Glutamatergic neuron (in vitro differentiated cells): ENCODE data around the gene ACBD6. TPM values are rescaled to one million over a fixed set of nuclear protein-coding genes. Genes with fewer than 3 reads are reported as not detected.

Experiments used
- DNase-seq: peaks from one replicate; pipeline ENCODE4 v3.0.0; 2022
- H3K27ac Mint-ChIP-seq: one replicate; pipeline ENCODE4 v1.8.0; 2020; ENCODE audit warnings: mild to moderate bottlenecking, mixed read lengths, inconsistent platforms; ENCODE audit not compliant: unreplicated experiment
- H3K27me3 Mint-ChIP-seq: one replicate; pipeline ENCODE4 v1.8.0; 2020; ENCODE audit warnings: mild to moderate bottlenecking, moderate library complexity, mixed read lengths, inconsistent platforms; ENCODE audit not compliant: unreplicated experiment
- H3K36me3 Mint-ChIP-seq: one replicate; pipeline ENCODE4 v1.8.0; 2020; ENCODE audit warnings: mild to moderate bottlenecking, mixed read lengths, inconsistent platforms; ENCODE audit not compliant: unreplicated experiment
- H3K4me1 Mint-ChIP-seq: one replicate; pipeline ENCODE4 v1.8.0; 2020; ENCODE audit warnings: mild to moderate bottlenecking, low read depth, mixed read lengths, inconsistent platforms; ENCODE audit not compliant: unreplicated experiment
- H3K4me3 Mint-ChIP-seq: one replicate; pipeline ENCODE4 v1.8.0; 2020; ENCODE audit warnings: mild to moderate bottlenecking, mixed read lengths, inconsistent platforms; ENCODE audit not compliant: unreplicated experiment
- H3K9me3 Mint-ChIP-seq: one replicate; pipeline ENCODE4 v1.8.0; 2020; ENCODE audit warnings: mild to moderate bottlenecking, moderate library complexity, mixed read lengths, inconsistent platforms; ENCODE audit not compliant: unreplicated experiment
- total RNA-seq: library from RNA; stranded (reverse); fragmentation: NEBNext Ultra II Directional; extraction: Animal tissue kit (Norgen Biotek cat#: 25700); gene quantifications from one replicate; pipeline ENCODE4 v1.2.1, GENCODE V29; 2021; ENCODE audit not compliant: unreplicated experiment
- TF ChIP-seq, protein P1 (sequence below): fragments of 200-600 bp; sonication (generic); IDR thresholded peaks from one replicate; pipeline ENCODE4 v1.5.0; 2021; ENCODE audit not compliant: partially characterized antibody, unreplicated experiment

Gene ACBD6
- total RNA-seq, 1 donor from 2014 or later = 52.9 TPM

GRCh38 chr1:180253585-180254495 lies 248.5 kb downstream of the ACBD6 start:
- no peak overlapping the region for H3K4me3 Mint-ChIP-seq
- peaks cover 41% of the 10 kb centered on the region for H3K4me1 Mint-ChIP-seq
- H3K9me3 Mint-ChIP-seq = peaks cover 6% of the 10 kb centered on the region
- peaks cover 11% of the 10 kb centered on the region for H3K27me3 Mint-ChIP-seq
- TF ChIP-seq, protein P1, sequence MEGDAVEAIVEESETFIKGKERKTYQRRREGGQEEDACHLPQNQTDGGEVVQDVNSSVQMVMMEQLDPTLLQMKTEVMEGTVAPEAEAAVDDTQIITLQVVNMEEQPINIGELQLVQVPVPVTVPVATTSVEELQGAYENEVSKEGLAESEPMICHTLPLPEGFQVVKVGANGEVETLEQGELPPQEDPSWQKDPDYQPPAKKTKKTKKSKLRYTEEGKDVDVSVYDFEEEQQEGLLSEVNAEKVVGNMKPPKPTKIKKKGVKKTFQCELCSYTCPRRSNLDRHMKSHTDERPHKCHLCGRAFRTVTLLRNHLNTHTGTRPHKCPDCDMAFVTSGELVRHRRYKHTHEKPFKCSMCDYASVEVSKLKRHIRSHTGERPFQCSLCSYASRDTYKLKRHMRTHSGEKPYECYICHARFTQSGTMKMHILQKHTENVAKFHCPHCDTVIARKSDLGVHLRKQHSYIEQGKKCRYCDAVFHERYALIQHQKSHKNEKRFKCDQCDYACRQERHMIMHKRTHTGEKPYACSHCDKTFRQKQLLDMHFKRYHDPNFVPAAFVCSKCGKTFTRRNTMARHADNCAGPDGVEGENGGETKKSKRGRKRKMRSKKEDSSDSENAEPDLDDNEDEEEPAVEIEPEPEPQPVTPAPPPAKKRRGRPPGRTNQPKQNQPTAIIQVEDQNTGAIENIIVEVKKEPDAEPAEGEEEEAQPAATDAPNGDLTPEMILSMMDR = no peak
- no peak overlapping the region for H3K27ac Mint-ChIP-seq
- no peak for DNase-seq
- no peaks in the 10 kb centered on the region for H3K36me3 Mint-ChIP-seq

DNA sequence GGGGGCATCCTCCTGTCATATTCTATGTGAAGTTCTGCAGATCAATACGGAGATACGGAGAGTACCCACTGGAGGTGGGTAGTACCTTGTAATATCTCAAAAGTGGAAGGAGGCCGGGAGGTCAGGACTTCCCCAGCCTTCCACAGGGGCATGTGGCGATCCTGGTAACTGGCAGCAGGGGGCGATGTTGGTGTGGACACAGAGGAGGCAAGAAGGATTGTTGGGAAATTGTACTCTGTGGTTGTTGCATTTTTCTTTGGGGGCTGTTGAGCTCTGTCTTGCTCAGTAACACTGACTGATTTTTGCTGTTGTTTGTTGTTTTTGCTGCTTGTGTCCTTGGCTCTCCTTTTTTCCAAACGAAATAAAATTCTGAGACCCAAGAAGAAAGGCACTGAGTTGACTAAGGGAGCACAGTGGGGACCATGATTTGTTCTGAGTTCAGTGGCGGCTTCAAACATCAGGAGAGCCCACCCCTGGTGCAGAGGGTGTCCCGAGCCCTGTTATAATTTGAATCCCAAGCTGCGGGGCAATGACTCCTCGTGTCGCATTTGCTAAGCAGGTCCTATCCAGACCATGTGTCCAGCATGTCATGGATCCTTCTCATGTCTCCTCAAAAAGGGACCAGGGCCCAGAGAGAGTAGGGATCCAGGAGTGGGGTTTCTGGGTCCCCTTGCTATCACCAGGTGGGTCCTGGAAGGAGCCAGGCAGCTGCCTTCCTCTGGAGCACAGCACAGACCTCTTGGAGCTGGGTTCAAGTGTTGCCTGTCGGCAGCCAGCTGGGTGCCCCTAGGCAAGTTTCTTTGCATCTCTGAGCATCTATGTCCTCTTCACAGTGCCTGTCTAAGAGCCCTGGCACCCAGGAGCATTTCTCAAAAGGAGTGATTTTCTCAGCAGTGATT lies 249.5 kb downstream of the ACBD6 start:
- H3K27ac Mint-ChIP-seq = no peak overlapping the region
- H3K4me3 Mint-ChIP-seq = no peak overlapping the region
- no peaks in the 10 kb centered on the region for H3K36me3 Mint-ChIP-seq
- DNase-seq = peak; percentile 88
- peaks cover 6% of the 10 kb centered on the region for H3K9me3 Mint-ChIP-seq
- H3K4me1 Mint-ChIP-seq = peaks cover 49% of the 10 kb centered on the region
- TF ChIP-seq, protein P1 = peak; percentile 85
- peaks cover 11% of the 10 kb centered on the region for H3K27me3 Mint-ChIP-seq

DNA sequence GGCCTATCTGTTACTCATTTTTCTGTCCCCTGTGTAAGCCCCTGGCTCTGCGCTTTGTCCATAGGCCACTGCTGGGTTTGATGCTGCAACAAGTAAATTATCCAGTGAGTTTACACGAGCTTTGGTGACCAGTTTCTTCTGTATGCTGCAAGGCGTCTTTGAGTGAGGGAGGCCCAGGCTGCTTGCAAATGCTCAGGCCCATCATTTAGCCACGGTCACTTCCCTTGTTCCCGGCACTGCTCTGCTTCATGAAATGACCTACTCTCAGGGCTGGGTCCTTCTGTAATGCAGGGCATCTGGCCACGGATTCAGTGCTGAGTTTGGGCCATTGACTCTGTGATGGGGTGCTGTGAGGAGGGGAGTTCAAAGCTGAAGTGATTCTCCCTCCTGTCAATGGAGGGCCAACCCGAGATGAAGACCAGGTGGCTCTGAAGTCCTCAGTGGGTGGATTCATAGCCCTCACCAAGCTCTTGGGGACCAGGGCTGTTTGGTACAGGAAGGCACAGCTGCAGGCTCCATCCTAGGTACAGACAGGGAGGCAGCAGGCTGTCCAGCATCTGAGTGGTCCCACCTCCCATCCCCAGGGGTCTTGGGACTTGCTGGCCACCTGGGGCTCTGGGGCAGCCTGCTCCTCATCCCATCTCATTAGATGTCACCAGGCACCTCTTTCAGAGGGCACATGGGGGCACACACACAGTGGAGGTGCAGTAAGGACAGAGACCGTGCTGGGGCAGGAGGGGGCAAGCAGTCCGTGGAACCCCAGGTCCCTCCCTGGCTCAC lies 250.7 kb downstream of the ACBD6 start:
- TF ChIP-seq, protein P1 = no peak
- no peak for DNase-seq
- no peaks in the 10 kb centered on the region for H3K36me3 Mint-ChIP-seq
- H3K4me3 Mint-ChIP-seq = no peak overlapping the region
- peaks cover 56% of the 10 kb centered on the region for H3K4me1 Mint-ChIP-seq
- no peak overlapping the region for H3K27ac Mint-ChIP-seq
- H3K9me3 Mint-ChIP-seq = peaks cover 8% of the 10 kb centered on the region
- H3K27me3 Mint-ChIP-seq = peaks cover 11% of the 10 kb centered on the region

DNA sequence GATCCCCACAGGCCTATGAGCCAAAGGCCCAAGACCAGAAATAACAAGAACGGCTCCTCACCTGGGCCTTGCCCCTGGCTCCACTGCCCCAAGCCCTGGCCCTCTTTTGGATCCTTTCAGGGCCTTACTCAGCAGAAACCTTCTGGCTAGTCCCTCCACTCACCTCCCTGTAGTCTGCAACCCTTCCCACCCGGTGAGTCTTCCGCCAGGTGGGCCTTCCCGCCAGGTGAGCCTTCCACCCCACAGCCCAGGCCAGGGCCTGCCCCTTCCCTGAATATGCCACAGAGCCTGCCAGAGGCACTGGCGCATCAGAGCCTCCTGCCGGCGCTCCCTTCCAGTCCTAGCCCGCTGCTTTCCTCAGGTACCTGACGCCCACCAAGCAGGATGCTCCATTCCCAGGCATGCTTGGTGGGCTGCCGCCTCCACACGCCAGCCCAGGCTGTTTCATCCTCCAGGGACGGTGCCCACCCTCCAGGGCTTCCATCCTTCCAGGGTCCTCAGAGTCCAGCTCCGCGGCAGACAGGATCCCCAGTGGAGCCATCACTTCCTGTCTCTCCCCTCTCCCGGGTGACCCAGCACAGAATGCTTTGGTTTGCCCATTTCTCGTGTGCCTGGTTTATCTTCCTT lies 251.4 kb downstream of the ACBD6 start:
- Mint-ChIP-seq H3K27me3 (peaks cover 11% of the 10 kb centered on the region), H3K4me3 (no peak overlapping the region), H3K9me3 (peaks cover 8% of the 10 kb centered on the region), H3K36me3 (no peaks in the 10 kb centered on the region), H3K27ac (no peak overlapping the region), H3K4me1 (peaks cover 49% of the 10 kb centered on the region)
- TF ChIP-seq, protein P1 = no peak
- no peak for DNase-seq
